ENCODE results near the gene KIAA0319L.
"Not testable (repeated sequence)": the region's sequence is repeated elsewhere in the genome, so short reads cannot be mapped to it uniquely, and the experiment has no call there.

KIAA0319L gene

GRCh38 chr1:35580949-35581388, 23.8 kb upstream of the KIAA0319L start:
- no peak for DNase-seq (ENCODE audit: low read depth)

- no peak for DNase-seq (ENCODE audit: low read depth)
Observed at GRCh38 chr1:35577071-35577998, 20.1 kb upstream of the KIAA0319L start.

- not testable (repeated sequence) for DNase-seq (ENCODE audit: low read depth)
Observed at GRCh38 chr1:35576766-35577070, 19.5 kb upstream of the KIAA0319L start.

GRCh38 chr1:35576061-35576765, 19.0 kb upstream of the KIAA0319L start:
- no peak for DNase-seq (ENCODE audit: low read depth)

GRCh38 chr1:35575416-35575958, 18.3 kb upstream of the KIAA0319L start:
- DNase-seq (ENCODE audit: low read depth): no peak

- no peak for DNase-seq (ENCODE audit: low read depth)
Observed at GRCh38 chr1:35574655-35575415, 17.6 kb upstream of the KIAA0319L start.

GRCh38 chr1:35574125-35574654, 17.0 kb upstream of the KIAA0319L start:
- DNase-seq (ENCODE audit: low read depth): no peak

GRCh38 chr1:35573198-35574124, 16.3 kb upstream of the KIAA0319L start, which contains the start of gene TFAP2E:
Gene TFAP2E, plus strand, starts transcription at chr1:35573314. Its CDS starts 264 bp downstream, at chr1:35573578.
- DNase-seq (ENCODE audit: low read depth): no peak

GRCh38 chr1:35572296-35572695, 15.1 kb upstream of the KIAA0319L start:
- DNase-seq (ENCODE audit: low read depth): no peak

- no peak for DNase-seq (ENCODE audit: low read depth)
Observed at GRCh38 chr1:35571263-35571662, 14.1 kb upstream of the KIAA0319L start.

GRCh38 chr1:35570589-35571137, 13.5 kb upstream of the KIAA0319L start:
- no peak for DNase-seq (ENCODE audit: low read depth)

GRCh38 chr1:35569936-35570335, 12.7 kb upstream of the KIAA0319L start:
- no peak for DNase-seq (ENCODE audit: low read depth)

- DNase-seq (ENCODE audit: low read depth): peak; percentile 34
Observed at GRCh38 chr1:35568975-35569395, 11.8 kb upstream of the KIAA0319L start.

- no peak for DNase-seq (ENCODE audit: low read depth)
Observed at GRCh38 chr1:35567947-35568558, 10.8 kb upstream of the KIAA0319L start.

- DNase-seq (ENCODE audit: low read depth): no peak
Observed at GRCh38 chr1:35565742-35566133, 8.5 kb upstream of the KIAA0319L start.

- no peak for DNase-seq (ENCODE audit: low read depth)
Observed at GRCh38 chr1:35564884-35565741, 7.9 kb upstream of the KIAA0319L start.

GRCh38 chr1:35564037-35564883, 7.1 kb upstream of the KIAA0319L start:
- DNase-seq (ENCODE audit: low read depth): peak; percentile 69

GRCh38 chr1:35563166-35563565, 6.0 kb upstream of the KIAA0319L start:
- DNase-seq (ENCODE audit: low read depth): no peak

Data from stimulated activated CD8-positive, alpha-beta memory T cell treated with anti-CD3 and anti-CD28 coated beads, Interleukin-15, amount 100 ng/mL, for 1 hour (primary cell).